Airway epithelial cell (primary cell): ENCODE measurements around the gene BLOC1S6. TPM values are rescaled to one million over a fixed set of nuclear protein-coding genes. Genes with fewer than 3 reads are reported as not detected.

Experiments used
- total RNA-seq: library from RNA; depleted of rRNA; stranded (reverse); fragments of >200 nt; gene quantifications from 2 replicates; pipeline ENCODE4 v1.2.3, GENCODE V29; 2015

The BLOC1S6 gene
- 26.3 and 38.9 TPM in 2 replicates for total RNA-seq

GRCh38 chr15:45587095-45587862 lies at the start of gene BLOC1S6:
TSS of gene BLOC1S6 (plus strand) at chr15:45587379. CDS start at chr15:45587444, 65 bp downstream.

GRCh38 chr15:45634432-45635190 lies 47.4 kb downstream of the BLOC1S6 start, which contains the start of gene SQOR:
TSS of gene SQOR (plus strand) at chr15:45635029. CDS start at chr15:45658924, 23,895 bp downstream.

Other genes starting within 250 kb of the BLOC1S6 start
- 0.37 and 1.2 TPM in 2 replicates for gene GATM, start 208.8 kb upstream of the BLOC1S6 start, total RNA-seq
- 1.8 and 3.8 TPM in 2 replicates for gene SLC30A4, start 64.6 kb upstream of the BLOC1S6 start, total RNA-seq
- 144 and 160 TPM in 2 replicates for gene SQOR, start 47.6 kb downstream of the BLOC1S6 start, total RNA-seq